IMR-90 (cell line): ENCODE measurements around the gene MLYCD. TPM values are rescaled to one million over a fixed set of nuclear protein-coding genes. Genes with fewer than 3 reads are reported as not detected.

Experiments
- ATAC-seq: fragments of 200-7000 bp; cut with Tn5 transposase; 2 replicates; pipeline ENCODE4 v1.9.1; 2020; ENCODE audit warnings: low read depth, mild to moderate bottlenecking, moderate library complexity
- BruUV-seq: library from RNA; stranded (reverse); fragments of 400-500 nt; replicated peaks from 2 replicates; lab custom pipeline; 2021; lab: Mats Ljungman, UMichigan
- CTCF ChIA-PET: fragments of 300-600 bp; formaldehyde crosslinking; extraction: SDS; loops from one replicate; lab custom pipeline; 2021; ENCODE audit warnings: antibody characterized with exemption; lab: Yijun Ruan, JAX
- POLR2A ChIA-PET: fragments of 300-600 bp; sonication (Branson Sonifier 250); formaldehyde crosslinking; loops from one replicate; lab custom pipeline; 2022; ENCODE audit warnings: antibody characterized with exemption; ENCODE audit not compliant: unreplicated experiment; lab: Charles Lee
- DNase-seq: peaks from one replicate; pipeline ENCODE4 v3.0.0; 2013
- H2AFZ ChIP-seq: replicated peaks from 2 replicates; pipeline ENCODE3; 2013; ENCODE audit warnings: low read length, mild to moderate bottlenecking; ENCODE audit not compliant: poor library complexity
- H2AK5ac ChIP-seq: 2 replicates; pipeline ENCODE4 v1.6.1; 2013; ENCODE audit warnings: low read depth, low read length, inconsistent platforms
- H2AK9ac ChIP-seq: replicated peaks from 2 replicates; pipeline ENCODE3; 2013; ENCODE audit warnings: mild to moderate bottlenecking, low read depth, low read length, moderate library complexity; ENCODE audit not compliant: poor library complexity
- H2BK120ac ChIP-seq: 2 replicates; pipeline ENCODE4 v1.6.1; 2013; ENCODE audit warnings: low read depth, low read length, inconsistent platforms
- H2BK15ac ChIP-seq: 3 replicates; pipeline ENCODE4 v1.6.1; 2013; ENCODE audit warnings: low read depth, low read length, inconsistent platforms
- H2BK20ac ChIP-seq: 2 replicates; pipeline ENCODE4 v1.6.1; 2013; ENCODE audit warnings: low read depth, mild to moderate bottlenecking, inconsistent platforms, low read length, moderate library complexity
- H2BK5ac ChIP-seq: 2 replicates; pipeline ENCODE4 v1.6.1; 2013; ENCODE audit warnings: mild to moderate bottlenecking, low read depth, low read length, inconsistent platforms; ENCODE audit not compliant: poor library complexity, severe bottlenecking
- H3K14ac ChIP-seq: replicated peaks from 2 replicates; pipeline ENCODE4 v1.6.1; 2013; ENCODE audit warnings: low read depth, low read length, inconsistent platforms
- H3K18ac ChIP-seq: 2 replicates; pipeline ENCODE4 v1.6.1; 2013; ENCODE audit warnings: low read depth, low read length, control low read depth
- H3K23ac ChIP-seq: 2 replicates; pipeline ENCODE4 v1.6.1; 2013; ENCODE audit warnings: low read depth, low read length, inconsistent platforms
- H3K27ac ChIP-seq: 2 replicates; pipeline ENCODE4 v1.5.1; 2013; ENCODE audit warnings: mild to moderate bottlenecking, control low read depth, low read length; ENCODE audit not compliant: insufficient read depth
- H3K27me3 ChIP-seq: 2 replicates; pipeline ENCODE4 v1.6.1; 2013; ENCODE audit warnings: low read length; ENCODE audit not compliant: control insufficient read depth, insufficient read depth
- H3K36me3 ChIP-seq: 2 replicates; pipeline ENCODE4 v1.6.1; 2013; ENCODE audit warnings: low read length, mixed read lengths; ENCODE audit not compliant: control insufficient read depth, insufficient read depth
- H3K4ac ChIP-seq: 2 replicates; pipeline ENCODE4 v1.6.1; 2013; ENCODE audit warnings: low read depth, low read length, inconsistent platforms
- H3K4me1 ChIP-seq: 2 replicates; pipeline ENCODE4 v1.6.1; 2013; ENCODE audit warnings: low read length, mixed read lengths; ENCODE audit not compliant: control insufficient read depth, insufficient read depth
- H3K4me2 ChIP-seq: 2 replicates; pipeline ENCODE4 v1.6.1; 2013; ENCODE audit warnings: low read depth, mild to moderate bottlenecking, control low read depth, low read length, moderate library complexity
- H3K4me3 ChIP-seq: 2 replicates; pipeline ENCODE4 v1.5.1; 2013; ENCODE audit warnings: low read depth, mild to moderate bottlenecking, control low read depth, low read length, moderate library complexity; ENCODE audit not compliant: insufficient read depth
- H3K56ac ChIP-seq: 2 replicates; pipeline ENCODE4 v1.6.1; 2013; ENCODE audit warnings: low read length, inconsistent platforms; ENCODE audit not compliant: insufficient read depth; ENCODE audit errors: extremely low read depth
- H3K79me1 ChIP-seq, 2 experiments: 2 replicates each; pipeline ENCODE4 v1.6.1; 2013; ENCODE audit warnings: low read length in 2 of 2, inconsistent platforms in 1 of 2, low read depth in 1 of 2
- H3K9ac ChIP-seq: 2 replicates; pipeline ENCODE4 v1.6.1; 2013; ENCODE audit warnings: low read depth, low read length, control low read depth
- H3K9me1 ChIP-seq: 2 replicates; pipeline ENCODE4 v1.6.1; 2013; ENCODE audit warnings: low read length, inconsistent platforms; ENCODE audit not compliant: insufficient read depth
- H3K9me3 ChIP-seq: 2 replicates; pipeline ENCODE4 v1.6.1; 2013; ENCODE audit warnings: low read length; ENCODE audit not compliant: control insufficient read depth, insufficient read depth
- H4K20me1 ChIP-seq: 2 replicates; pipeline ENCODE4 v1.6.1; 2013; ENCODE audit warnings: low read length, inconsistent platforms; ENCODE audit not compliant: insufficient read depth
- H4K5ac ChIP-seq: 2 replicates; pipeline ENCODE4 v1.6.1; 2013; ENCODE audit warnings: mild to moderate bottlenecking, low read depth, low read length, control low read depth
- H4K8ac ChIP-seq, 2 experiments: 2 replicates each; pipeline ENCODE4 v1.6.1; 2013; ENCODE audit warnings: low read depth in 2 of 2, low read length in 2 of 2, control low read depth in 1 of 2, inconsistent platforms in 1 of 2
- H4K91ac ChIP-seq: 2 replicates; pipeline ENCODE4 v1.6.1; 2013; ENCODE audit warnings: low read depth, low read length, inconsistent platforms; ENCODE audit not compliant: insufficient read depth
- RAD21 ChIP-seq: IDR thresholded peaks from 2 replicates; pipeline ENCODE4 v1.6.1; 2012; ENCODE audit warnings: low read length, improper control_type of control experiment
- RCOR1 ChIP-seq: IDR thresholded peaks from 2 replicates; pipeline ENCODE4 v1.6.1; 2012; ENCODE audit warnings: mild to moderate bottlenecking, low read length, improper control_type of control experiment; ENCODE audit not compliant: insufficient replicate concordance
- RFX5 ChIP-seq: IDR thresholded peaks from 2 replicates; pipeline ENCODE4 v1.8.0; 2012; ENCODE audit warnings: low read depth, mild to moderate bottlenecking, low read length, moderate library complexity
- SMC3 ChIP-seq: fragments of 150-350 bp; IDR thresholded peaks from 2 replicates; pipeline ENCODE4 v1.6.1; 2016; ENCODE audit warnings: low read depth, mild to moderate bottlenecking, antibody characterized with exemption, low read length, moderate library complexity
- WGBS, 2 experiments: methylation state at CpG; one replicate each; pipeline versions ENCODE4 v1.1.5 to v1.1.7; 2013; ENCODE audit warnings: missing lambda C conversion rate in 2 of 2; ENCODE audit not compliant: insufficient read length in 1 of 2; ENCODE audit errors: extremely low coverage in 2 of 2; 5-methylcytosine and 5-hydroxymethylcytosine counted together
- dilution Hi-C: fragments of 300-500 bp; cut with HindIII; formaldehyde crosslinking; loops from one replicate; pipeline ENCODE4 v1.14.3; 2018; ENCODE audit warnings: low sequenced_read_pairs; ENCODE audit not compliant: unreplicated experiment
- in situ Hi-C: fragments of 300-500 bp; cut with MboI; formaldehyde crosslinking; loops from 3 replicates; pipeline ENCODE4 v1.14.3; 2019; ENCODE audit warnings: low sequenced_read_pairs, inconsistent platforms, mixed read lengths
- intact Hi-C: fragments of 100-400 bp; cut with micrococcal nuclease; formaldehyde crosslinking; loops from 2 replicates; pipeline ENCODE4 v1.10.0; 2022
- polyA plus RNA-seq, 3 experiments: library from polyadenylated mRNA; depleted of rRNA; stranded (reverse); fragments of >200 nt; gene quantifications; 2 replicates each; pipeline ENCODE4 v1.2.3, GENCODE V29; 2012; ENCODE audit warnings: low replicate concordance in 1 of 3
- total RNA-seq: library from RNA; depleted of rRNA; stranded (reverse); fragments of >200 nt; gene quantifications from 2 replicates; pipeline ENCODE4 v1.2.3, GENCODE V29; 2012
- TF ChIP-seq, protein P1 (sequence below): fragments of 150-350 bp; IDR thresholded peaks from 2 replicates; pipeline ENCODE4 v1.6.1; 2017; ENCODE audit warnings: mild to moderate bottlenecking, antibody characterized with exemption, low read length, low read depth

MLYCD gene
- total and polyA plus RNA-seq, 2 of the 4 experiments (the other 2 are of a cell fraction): 1.9 to 2.7 TPM

DNA sequence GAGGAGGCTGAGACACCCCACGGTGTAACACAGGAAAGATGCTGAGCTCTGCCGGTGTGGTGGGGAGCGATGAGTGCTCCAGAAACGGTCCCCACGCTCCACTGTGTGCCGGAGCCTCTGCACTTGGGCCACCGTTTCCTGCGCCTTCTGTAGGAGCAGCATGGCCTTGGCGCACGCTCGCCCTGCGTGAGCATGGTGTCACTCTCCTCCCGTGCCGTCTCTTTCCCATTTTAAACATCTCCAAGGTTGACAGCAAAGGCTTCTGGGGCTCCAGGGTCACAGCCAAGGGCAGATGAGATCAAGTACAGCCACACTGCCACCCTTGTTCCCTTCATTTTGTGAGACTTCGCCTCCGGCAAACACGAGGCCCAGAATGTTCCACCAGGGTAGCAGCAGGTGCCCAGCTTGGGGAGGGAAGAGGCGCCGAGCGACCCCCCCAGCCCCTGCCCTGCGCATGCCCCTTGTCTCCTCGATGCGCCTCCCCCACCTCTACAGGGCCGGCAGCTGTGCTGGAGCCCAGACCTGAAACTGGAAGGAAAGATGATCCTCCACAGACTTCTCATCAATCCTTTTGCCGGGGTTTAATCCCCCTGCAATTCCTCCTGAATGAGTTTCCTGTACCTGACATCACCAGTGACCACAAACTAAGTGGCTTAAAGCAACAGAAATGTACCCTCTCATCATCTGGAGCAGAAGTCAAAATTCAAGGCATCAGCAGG lies 34.2 kb downstream of the MLYCD start:
- ATAC-seq (no peak; the same call in 1 of the 2 replicates), DNase-seq (peak; percentile 66)
- Histone ChIP-seq H4K8ac (no peak overlapping the region), H3K27me3 (no peaks in the 10 kb centered on the region; the same call in 1 of the 2 replicates), H3K14ac (no peak overlapping the region), H2BK15ac (no peak overlapping the region), H2BK5ac (no peak overlapping the region), H3K18ac (no peak overlapping the region), H3K9ac (no peak overlapping the region), H2AK5ac (no peak overlapping the region), H3K23ac (no peak overlapping the region), H3K4me2 (no peak overlapping the region), H3K9me1 (no peaks in the 10 kb centered on the region; the same call in 1 of the 2 replicates), H3K27ac (no peak overlapping the region), H4K91ac (no peak overlapping the region), H2BK20ac (no peak overlapping the region), H3K79me1 (no peaks in the 10 kb centered on the region), H3K4ac (no peak overlapping the region), H4K5ac (no peak overlapping the region), H4K20me1 (no peaks in the 10 kb centered on the region), H3K4me1 (peaks cover 8% of the 10 kb centered on the region), H3K56ac (no peak overlapping the region), H2BK120ac (no peak overlapping the region), H3K9me3 (no peaks in the 10 kb centered on the region), H2AFZ (peak overlapping the region; percentile 3), H3K4me3 (no peak overlapping the region), H2AK9ac (no peak overlapping the region), H3K36me3 (no peaks in the 10 kb centered on the region)
- TF ChIP-seq, protein P1, sequence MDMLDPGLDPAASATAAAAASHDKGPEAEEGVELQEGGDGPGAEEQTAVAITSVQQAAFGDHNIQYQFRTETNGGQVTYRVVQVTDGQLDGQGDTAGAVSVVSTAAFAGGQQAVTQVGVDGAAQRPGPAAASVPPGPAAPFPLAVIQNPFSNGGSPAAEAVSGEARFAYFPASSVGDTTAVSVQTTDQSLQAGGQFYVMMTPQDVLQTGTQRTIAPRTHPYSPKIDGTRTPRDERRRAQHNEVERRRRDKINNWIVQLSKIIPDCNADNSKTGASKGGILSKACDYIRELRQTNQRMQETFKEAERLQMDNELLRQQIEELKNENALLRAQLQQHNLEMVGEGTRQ: no peak
- TF ChIP-seq RAD21 (no peak), SMC3 (no peak), RCOR1 (no peak), RFX5 (no peak)
- no TSS peak for BruUV-seq
- CTCF ChIA-PET: no interaction called here
- 94% methylated on average over 15 of the region's 25 CpGs; no CpG with 5 or more reads in 1 of the 2 experiments for WGBS, 2 experiments
- in situ Hi-C loops (no loop called here), intact Hi-C loops (no loop called here), dilution Hi-C loops (no loop called here)
- POLR2A ChIA-PET: no interaction called here
